ENCODE results near the gene EXPH5. TPM values are rescaled to one million over a fixed set of nuclear protein-coding genes. Genes with fewer than 3 reads are reported as not detected.

Gene EXPH5, protein sequence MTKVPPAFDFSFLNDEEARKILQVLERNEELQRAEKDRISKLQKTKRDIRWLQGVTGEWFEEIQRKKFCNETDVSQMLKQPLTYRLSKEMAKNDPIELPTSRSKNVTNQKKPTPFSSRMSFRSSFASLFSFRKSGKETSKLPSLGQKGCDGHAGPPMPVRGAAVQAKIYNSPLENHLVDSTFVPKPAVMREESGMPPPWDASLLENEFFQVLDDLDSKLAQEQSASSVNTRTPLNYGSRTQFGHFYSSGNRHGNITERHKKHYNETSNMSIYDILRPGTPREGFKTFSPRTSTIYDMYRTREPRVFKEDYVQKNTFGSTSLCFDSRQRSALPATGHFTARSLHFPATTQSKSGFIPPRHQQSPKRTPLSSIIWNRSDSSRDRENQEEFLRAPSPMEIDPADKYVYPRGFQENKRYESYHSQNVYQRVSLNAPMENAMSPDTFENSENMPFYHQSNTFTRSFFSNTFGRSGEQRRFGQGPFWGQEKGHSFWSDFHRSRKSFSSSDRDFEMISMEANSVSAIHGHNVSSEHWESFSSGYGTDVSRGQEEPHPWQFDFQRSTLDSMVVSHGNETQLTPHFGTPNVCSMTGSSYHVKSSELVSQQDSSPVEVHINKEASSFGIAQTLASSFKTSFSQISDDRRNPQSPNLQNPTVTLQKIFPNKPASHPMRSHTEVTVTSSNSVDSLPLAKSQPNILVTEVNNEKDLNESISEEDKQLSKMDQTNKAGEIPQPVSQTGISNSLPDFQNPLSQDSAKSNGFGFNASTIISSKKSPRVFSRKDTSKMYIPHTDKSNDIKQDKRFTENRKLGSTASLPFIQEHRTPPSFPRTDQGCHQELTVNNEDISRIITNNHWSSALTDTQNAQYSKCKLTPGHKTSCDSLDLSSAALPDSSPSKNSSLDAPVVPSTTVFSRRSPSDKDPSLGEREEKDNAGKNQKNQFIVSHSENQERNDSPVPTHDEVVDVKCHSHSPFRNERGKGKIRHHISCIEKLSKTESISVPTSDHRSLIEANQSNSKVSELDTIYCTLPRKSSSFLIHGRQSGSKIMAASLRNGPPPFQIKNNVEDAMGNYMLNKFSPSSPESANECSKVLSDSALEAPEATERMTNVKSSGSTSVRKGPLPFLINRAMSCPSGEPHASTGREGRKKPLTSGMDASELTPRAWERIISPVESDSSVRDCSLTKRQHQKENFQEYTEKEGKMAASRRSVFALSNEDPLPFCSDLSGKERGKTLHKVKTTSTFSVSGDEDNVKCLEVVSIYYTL (N-terminal part only)
- total RNA-seq (2022; extraction: Qiagen RNA extraction): 0.03 to 0.06 TPM (median 0.05 TPM) in 5 replicates

DNA sequence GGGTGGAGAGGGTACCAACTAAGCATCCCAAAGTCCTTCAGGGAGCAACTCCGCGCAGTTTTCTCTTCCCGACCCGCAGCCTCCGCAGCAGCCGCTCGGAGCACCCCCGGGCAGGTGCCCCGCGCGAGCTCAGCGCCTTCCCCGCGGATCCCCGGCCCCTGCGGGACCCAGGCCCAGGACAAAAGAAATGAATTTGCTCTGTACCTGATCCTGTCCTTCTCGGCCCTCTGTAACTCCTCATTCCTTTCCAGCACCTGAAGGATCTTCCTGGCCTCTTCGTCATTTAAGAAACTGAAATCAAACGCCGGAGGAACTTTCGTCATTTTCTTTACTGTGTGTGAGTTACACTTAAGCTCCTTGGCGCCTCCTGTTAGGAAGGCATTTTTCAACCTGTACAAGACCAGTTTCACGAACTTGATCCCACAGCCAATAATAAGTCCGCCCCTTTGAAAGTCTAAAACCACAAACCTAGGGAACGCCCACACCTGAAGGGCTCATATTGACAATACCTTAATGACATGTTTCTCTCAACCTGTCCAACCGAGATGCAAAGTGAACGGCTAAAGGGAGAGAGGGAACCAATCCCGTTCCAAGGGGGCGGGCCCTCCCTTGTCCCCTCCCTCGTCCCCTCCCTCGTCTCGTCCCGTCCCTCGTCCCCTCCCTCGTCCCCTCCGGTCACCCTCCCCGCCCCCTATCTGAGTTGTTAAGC, at the start of gene EXPH5:
Gene EXPH5 (minus strand): TSS at position 555 of the 709 bp plus-strand sequence. CDS start 232 bp downstream, at position 323.

DNA sequence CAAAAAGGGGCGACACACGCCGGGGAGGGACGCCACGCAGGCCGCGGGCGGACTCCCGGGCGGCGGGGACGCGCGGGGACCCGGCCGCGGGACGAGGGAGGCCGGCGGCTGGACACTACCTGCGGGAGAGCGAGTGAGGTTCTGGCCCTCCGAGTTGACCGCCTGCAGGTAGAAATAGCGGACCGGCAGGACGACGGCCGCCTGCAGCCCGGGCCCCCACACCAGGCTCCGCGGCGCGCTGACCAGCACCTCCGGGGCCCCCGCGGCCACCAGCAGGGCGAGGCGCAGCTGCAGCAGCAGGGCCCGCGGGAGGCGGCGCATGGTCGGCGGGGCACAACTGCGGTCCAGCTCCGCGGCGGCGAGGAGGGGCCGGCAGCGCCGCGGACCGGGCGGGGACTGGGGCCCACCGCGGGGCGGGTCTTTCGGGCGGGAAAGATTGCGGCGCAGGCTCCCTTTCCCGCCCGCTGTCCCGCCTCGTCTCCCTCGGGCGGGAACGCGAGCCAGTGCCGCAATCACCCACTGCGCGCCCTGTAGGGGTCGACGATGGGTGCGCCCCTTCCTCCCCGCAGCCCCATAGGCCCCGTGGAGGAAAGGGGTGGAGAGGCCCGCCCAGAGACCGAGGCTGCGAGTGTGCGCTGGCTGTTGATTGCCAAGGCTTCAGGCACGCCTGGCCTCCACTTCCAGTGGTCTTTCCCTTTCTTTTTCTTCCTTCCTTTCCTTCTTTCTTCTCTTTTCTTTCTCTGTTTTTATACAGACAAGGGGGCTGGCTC, 95.3 kb downstream of the EXPH5 start, which contains the start of gene POGLUT3:
Gene POGLUT3 (minus strand): TSS at position 339 of the 770 bp plus-strand sequence. CDS start 18 bp downstream, at position 321.

DNA sequence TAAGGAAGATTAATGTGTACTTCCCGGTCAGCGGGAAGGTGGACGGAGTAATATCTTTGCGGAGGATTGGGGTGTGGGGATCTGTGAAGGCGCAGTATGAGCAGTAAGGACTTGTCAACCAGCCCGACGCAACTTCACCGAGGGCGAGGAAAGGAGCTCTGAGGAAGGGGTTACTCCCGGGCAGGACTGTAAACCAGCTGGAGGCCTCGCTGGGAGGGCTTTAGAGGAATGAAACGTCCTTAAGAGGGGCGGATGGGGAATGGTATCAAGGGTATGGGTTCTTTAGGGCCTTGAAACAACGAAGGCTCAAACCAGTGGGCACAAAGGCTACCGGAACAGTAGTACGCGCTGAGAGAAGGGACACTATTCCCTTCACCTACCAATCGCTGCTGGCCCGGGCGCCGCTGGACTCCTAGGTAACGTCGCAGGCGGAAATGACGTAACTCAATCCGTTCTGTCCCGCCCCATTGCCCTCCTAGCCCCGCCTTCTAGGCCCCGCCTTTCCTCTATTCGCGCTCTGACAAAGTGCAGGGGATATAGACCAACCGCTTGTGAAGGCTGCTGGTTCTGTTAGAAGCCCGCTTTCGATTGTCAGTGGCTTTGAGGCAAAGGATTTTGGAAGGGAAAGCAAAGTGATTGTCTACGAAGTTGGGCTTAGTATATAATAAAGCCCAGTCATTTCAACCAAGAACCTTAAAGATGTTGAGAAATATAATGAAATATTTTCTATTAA, 126.3 kb downstream of the EXPH5 start, which contains the start of gene C11orf65:
Gene C11orf65 (minus strand): TSS at position 439 of the 733 bp plus-strand sequence. CDS start 5,970 bp downstream, outside the sequence.

Other genes with a start within 250 kb of the EXPH5 start
- 0.19 to 0.50 TPM (median 0.22 TPM) in 4 of 5 replicates, not detected in the other for gene C11orf65, start 126.2 kb downstream of the EXPH5 start, total RNA-seq (2022; extraction: Qiagen RNA extraction)
- 7.8 to 12.6 TPM (median 10.0 TPM) in 5 replicates for gene POGLUT3, start 95.4 kb downstream of the EXPH5 start, total RNA-seq (2022; extraction: Qiagen RNA extraction)
- 29.2 to 38.6 TPM (median 32.8 TPM) in 5 replicates for gene DDX10, start 71.3 kb upstream of the EXPH5 start, total RNA-seq (2022; extraction: Qiagen RNA extraction)